ENCODE measurements around the gene PFKL.

Gene PFKL

GRCh38 chr21:44294391-44295162, 5.3 kb upstream of the PFKL start:
- no peak overlapping the region for H3K27ac ChIP-seq
- no peak for DNase-seq (ENCODE audit: low spot score)
- ChIA-PET POLR2A (ENCODE audit: low non-redundant PET) (interaction anchor here (0.6 kb wide), 1 partner anchor 8 kb away, joined by 6 read pairs; no protein-coding TSS in a partner anchor), CTCF (no interaction called here)
- TF ChIP-seq CTCF (conservative IDR thresholded peaks at IDR 0.05; ENCODE audit: low read depth): no peak

GRCh38 chr21:44295163-44295573, 4.7 kb upstream of the PFKL start:
- no peak for TF ChIP-seq CTCF (conservative IDR thresholded peaks at IDR 0.05; ENCODE audit: low read depth)
- POLR2A ChIA-PET (ENCODE audit: low non-redundant PET): interaction anchor here (0.6 kb wide), 1 partner anchor 8 kb away, joined by 6 read pairs; no protein-coding TSS in a partner anchor
- H3K27ac ChIP-seq: no peak overlapping the region

GRCh38 chr21:44295646-44296045, 4.2 kb upstream of the PFKL start:
- ChIA-PET POLR2A (ENCODE audit: low non-redundant PET) (no interaction called here), CTCF (no interaction called here)
- no peak for DNase-seq (ENCODE audit: low spot score)
- no peak overlapping the region for H3K27ac ChIP-seq
- TF ChIP-seq CTCF (conservative IDR thresholded peaks at IDR 0.05; ENCODE audit: low read depth): no peak

More at GRCh38 chr21:44295163-44295573, 4.7 kb upstream of the PFKL start:
- DNase-seq (ENCODE audit: low spot score): no peak
- CTCF ChIA-PET: no interaction called here

GRCh38 chr21:44296103-44296519, 3.7 kb upstream of the PFKL start:
- POLR2A ChIA-PET (ENCODE audit: low non-redundant PET): no interaction called here
- H3K27ac ChIP-seq: no peak overlapping the region
- CTCF ChIA-PET: interaction anchor here (0.6 to 0.8 kb wide), 2 partner anchors 8 to 30 kb away, joined by 3 to 4 read pairs; no protein-coding TSS in a partner anchor
- DNase-seq (ENCODE audit: low spot score): no peak
- TF ChIP-seq CTCF (conservative IDR thresholded peaks at IDR 0.05; ENCODE audit: low read depth): no peak

- ChIA-PET CTCF (interaction anchor here (0.6 to 1.5 kb wide), 7 partner anchors 9 to 145 kb away, joined by 3 to 6 read pairs (median 4); no protein-coding TSS in a partner anchor), POLR2A (ENCODE audit: low non-redundant PET) (no interaction called here)
- TF ChIP-seq CTCF (conservative IDR thresholded peaks at IDR 0.05; ENCODE audit: low read depth): no peak
- H3K27ac ChIP-seq: no peak overlapping the region
- DNase-seq (ENCODE audit: low spot score): no peak
These were observed 2.9 kb upstream of the PFKL start for GRCh38 chr21:44296916-44297315.

GRCh38 chr21:44297525-44298290, 2.1 kb upstream of the PFKL start:
- no peak overlapping the region for H3K27ac ChIP-seq
- ChIA-PET POLR2A (ENCODE audit: low non-redundant PET) (no interaction called here), CTCF (interaction anchor here (0.9 to 1.5 kb wide), 6 partner anchors 13 to 144 kb away, joined by 3 to 6 read pairs (median 4); no protein-coding TSS in a partner anchor)
- DNase-seq (ENCODE audit: low spot score): peak; percentile 79
- peak; percentile 75 for TF ChIP-seq CTCF (conservative IDR thresholded peaks at IDR 0.05; ENCODE audit: low read depth)

All from RWPE1 (cell line).